Astrocyte of the cerebellum (primary cell): Measurements from ENCODE around the gene GRIK5.

Experiments used
- DNase-seq: peaks from one replicate; pipeline ENCODE4 v3.0.0-alpha.2; 2011; ENCODE audit warnings: low read depth
- H3K4me3 ChIP-seq: 2 replicates; pipeline ENCODE4 v1.5.1; 2011; ENCODE audit warnings: mild to moderate bottlenecking, low read depth, low read length, moderate library complexity
- in situ Hi-C: cut with HindIII; loops from 2 replicates; pipeline ENCODE4 v1.10.0; 2017; ENCODE audit warnings: low sequenced_read_pairs
- TF ChIP-seq, protein P1 (sequence below): IDR thresholded peaks from 2 replicates; pipeline ENCODE4 v1.5.1; 2012; ENCODE audit warnings: low read length, low read depth, moderate library complexity, mild to moderate bottlenecking; ENCODE audit errors: missing control alignments

Gene GRIK5

DNA sequence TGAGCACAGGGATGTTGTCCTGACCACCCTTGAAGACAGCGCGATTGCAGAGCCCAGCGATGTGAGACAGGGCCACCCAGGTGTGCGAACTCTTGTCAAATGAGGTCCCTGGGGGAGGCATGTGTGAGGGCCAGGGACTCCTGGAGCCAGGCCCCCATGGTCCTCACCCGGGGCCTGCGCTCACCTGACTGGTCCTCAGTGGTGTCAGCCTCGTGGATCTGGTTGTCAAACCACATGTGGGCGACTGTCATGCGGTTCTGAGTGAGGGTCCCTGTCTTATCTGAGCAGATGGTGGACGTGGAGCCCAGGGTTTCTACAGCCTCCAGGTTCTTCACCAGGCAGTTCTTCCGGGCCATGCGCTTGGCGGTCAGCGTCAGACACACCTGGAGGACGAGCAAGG, 88.3 kb downstream of the GRIK5 start:
- in situ Hi-C loops = no loop called here
- DNase-seq = no peak
- no peak overlapping the region for H3K4me3 ChIP-seq
- TF ChIP-seq, protein P1, sequence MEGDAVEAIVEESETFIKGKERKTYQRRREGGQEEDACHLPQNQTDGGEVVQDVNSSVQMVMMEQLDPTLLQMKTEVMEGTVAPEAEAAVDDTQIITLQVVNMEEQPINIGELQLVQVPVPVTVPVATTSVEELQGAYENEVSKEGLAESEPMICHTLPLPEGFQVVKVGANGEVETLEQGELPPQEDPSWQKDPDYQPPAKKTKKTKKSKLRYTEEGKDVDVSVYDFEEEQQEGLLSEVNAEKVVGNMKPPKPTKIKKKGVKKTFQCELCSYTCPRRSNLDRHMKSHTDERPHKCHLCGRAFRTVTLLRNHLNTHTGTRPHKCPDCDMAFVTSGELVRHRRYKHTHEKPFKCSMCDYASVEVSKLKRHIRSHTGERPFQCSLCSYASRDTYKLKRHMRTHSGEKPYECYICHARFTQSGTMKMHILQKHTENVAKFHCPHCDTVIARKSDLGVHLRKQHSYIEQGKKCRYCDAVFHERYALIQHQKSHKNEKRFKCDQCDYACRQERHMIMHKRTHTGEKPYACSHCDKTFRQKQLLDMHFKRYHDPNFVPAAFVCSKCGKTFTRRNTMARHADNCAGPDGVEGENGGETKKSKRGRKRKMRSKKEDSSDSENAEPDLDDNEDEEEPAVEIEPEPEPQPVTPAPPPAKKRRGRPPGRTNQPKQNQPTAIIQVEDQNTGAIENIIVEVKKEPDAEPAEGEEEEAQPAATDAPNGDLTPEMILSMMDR = no peak

DNA sequence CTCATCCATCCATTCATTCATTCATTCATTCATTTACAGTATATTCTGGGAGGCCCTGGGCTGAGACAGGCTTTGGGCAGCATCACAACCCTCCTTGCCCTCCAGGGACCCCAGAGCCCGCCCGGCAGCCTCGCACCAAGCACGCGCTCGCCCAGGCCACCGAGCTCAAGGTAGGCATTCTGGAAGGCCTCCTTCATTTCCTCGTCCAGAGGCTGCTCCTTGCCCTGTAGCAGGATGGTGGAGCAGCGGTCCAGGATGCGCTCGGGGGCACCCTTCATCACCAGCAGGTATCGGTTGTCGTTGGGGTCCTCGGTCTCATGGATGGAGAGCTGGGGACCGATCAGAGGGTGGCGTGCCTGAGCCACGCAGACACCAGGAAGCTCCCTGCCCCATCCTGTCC, 91.5 kb downstream of the GRIK5 start:
- TF ChIP-seq, protein P1 = no peak
- in situ Hi-C loops = no loop called here
- no peak for DNase-seq
- H3K4me3 ChIP-seq = no peak overlapping the region

DNA sequence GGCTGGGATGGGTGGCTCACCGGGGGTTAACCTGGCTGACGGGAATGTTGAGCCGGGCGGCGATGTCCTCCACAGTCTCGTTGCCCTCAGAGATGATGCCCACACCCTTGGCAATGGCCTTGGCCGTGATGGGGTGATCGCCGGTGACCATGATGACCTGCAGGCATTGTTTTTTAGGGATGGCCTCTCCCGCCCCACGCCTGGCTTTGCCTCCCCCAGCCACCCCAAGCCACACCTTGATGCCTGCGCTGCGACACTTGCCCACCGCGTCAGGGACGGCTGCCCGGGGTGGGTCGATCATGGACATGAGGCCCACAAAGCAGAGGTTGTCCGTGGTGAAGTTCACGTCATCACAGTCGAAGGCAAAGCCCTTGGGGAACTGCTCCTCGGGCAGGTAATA, 92.1 kb downstream of the GRIK5 start:
- no peak for DNase-seq
- no peak overlapping the region for H3K4me3 ChIP-seq
- TF ChIP-seq, protein P1 = no peak
- in situ Hi-C loops = no loop called here

DNA sequence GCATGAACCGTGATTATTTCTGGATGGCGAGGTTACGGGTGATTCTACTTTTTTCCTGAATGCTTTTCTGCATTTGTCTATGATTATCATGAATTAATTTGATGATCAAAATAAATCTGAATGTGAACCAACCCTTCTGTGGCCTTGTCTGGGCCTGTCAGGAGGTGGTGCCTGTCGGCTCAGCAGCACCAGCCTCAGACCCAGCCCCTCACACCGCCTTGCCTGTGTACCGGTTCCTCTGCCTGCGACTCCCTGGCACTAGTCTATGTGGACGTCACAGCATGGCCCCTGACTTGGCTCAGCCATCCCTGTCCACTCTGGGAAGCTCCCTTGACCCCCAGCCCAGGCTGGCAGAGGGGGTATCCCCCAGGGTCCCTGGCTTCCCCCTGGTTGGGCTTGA, 95.4 kb downstream of the GRIK5 start:
- TF ChIP-seq, protein P1 = no peak
- no peak for DNase-seq
- no peak overlapping the region for H3K4me3 ChIP-seq
- in situ Hi-C loops = no loop called here

DNA sequence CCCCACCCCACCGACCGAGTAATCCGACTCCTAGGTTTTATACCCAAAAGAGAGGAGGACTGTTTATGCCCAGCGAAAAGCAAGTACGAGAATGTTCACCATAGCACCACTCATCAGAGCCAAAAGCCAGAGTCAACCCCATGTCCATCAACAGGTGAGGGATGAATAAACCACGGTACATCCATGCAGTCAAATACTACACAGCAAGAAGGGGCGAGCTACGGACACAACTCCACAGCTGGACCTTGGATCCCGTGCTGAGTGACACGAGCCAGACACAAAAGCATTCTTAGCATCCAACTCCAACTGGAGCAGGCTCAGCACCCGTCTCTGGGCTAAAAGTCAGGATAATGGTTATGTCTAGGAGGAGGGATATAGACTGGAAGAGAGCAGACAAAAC, 98.6 kb downstream of the GRIK5 start:
- DNase-seq = no peak
- in situ Hi-C loops = no loop called here
- TF ChIP-seq, protein P1 = no peak
- H3K4me3 ChIP-seq = no peak overlapping the region

DNA sequence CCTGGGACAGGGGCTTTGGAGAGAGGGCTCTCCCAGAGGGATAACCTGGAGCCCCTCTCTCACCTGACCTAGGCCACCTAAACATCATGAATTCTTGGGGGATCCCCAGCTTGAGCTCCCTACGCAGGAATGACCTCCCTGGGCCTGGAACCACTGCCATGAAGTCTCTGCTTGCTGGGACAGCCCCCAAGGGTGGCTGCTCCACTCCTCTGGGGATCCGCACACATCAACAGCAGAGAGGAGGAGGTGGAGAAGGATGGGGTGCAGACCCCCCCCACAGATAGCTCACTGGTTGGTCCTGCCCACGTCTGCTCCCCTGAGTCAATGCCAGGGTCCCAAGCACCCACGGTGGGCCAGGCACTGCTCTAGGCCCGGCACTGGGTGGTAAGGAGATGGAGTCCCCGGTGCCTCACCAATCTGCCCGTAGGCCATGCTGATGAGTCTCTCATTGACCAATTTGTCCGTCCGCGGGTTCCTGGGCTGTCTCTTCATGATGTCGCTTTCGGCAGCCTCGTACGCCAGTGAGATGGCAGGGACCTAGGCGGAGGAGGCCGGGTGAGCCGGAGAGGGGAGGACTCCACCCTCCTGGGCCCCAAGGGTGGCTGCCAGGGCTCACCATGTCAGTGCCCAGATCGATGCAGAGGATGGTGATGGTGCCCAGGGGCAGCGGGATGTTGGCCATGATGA, 100.1 kb downstream of the GRIK5 start:
- in situ Hi-C loops = no loop called here
- no peak overlapping the region for H3K4me3 ChIP-seq
- TF ChIP-seq, protein P1 = no peak
- no peak for DNase-seq
